ENCODE data around the gene SLC2A2. TPM values are rescaled to one million over a fixed set of nuclear protein-coding genes. Genes with fewer than 3 reads are reported as not detected.

Gene SLC2A2
- total and polyA plus RNA-seq, 4 donors = 160 to 506 (median 321) TPM

DNA sequence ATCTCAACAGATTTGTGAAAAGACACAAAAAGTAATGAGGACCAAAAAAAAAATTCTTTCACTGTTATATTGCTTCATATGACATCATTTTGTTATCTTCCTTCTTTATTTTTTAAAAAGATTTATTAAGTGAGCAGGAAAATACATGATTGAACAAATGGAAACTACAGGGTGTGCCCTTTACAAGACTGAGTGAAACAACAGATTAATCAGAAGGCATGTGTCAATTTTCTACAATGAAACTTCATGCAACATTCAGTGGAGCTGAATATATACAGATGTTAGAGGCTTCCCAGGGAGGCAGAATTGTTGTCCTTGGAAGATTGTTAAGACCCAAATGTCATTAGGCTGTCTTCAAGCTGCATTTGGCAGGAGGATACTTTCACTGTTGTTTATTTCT, 28.4 kb upstream of the SLC2A2 start:
- no peak for DNase-seq (ENCODE audit: low spot score)

GRCh38 chr3:171054231-171054630, 27.7 kb upstream of the SLC2A2 start:
- Histone ChIP-seq H3K27ac (ENCODE audit: low read depth in 1 of 2, low read length in 2 of 2) (no peak overlapping the region), H3K4me1 (ENCODE audit: control insufficient read depth in 4 of 4, insufficient read depth in 4 of 4, low read length in 3 of 4) (peaks cover 0 to 9% (median 3%) of the 10 kb centered on the region in 4 donors), H3K4me3 (ENCODE audit: low read depth in 1 of 3, low read length in 3 of 3) (no peak overlapping the region), H3K9ac (ENCODE audit: low read depth in 1 of 2, low read length in 2 of 2) (no peak overlapping the region), H3K36me3 (ENCODE audit: control insufficient read depth in 4 of 4, insufficient read depth in 3 of 4, low read depth in 1 of 4, low read length in 3 of 4) (no peaks in the 10 kb centered on the region), H3K27me3 (ENCODE audit: control insufficient read depth in 4 of 4, insufficient read depth in 4 of 4, low read length in 3 of 4) (no peaks in the 10 kb centered on the region), H3K9me3 (ENCODE audit: control insufficient read depth in 4 of 4, low read length in 3 of 4) (no peaks in the 10 kb centered on the region)
- DNase-seq (ENCODE audit: low spot score) = no peak
- WGBS = 71% methylated on average over 1 of the region's 1 CpG
- TF ChIP-seq NR2F2 (IDR thresholded peaks at IDR 0.05) (no peak), RAD21 (IDR thresholded peaks at IDR 0.05) (no peak), FOXA2 (IDR thresholded peaks at IDR 0.05) (no peak), EGR1 (IDR thresholded peaks at IDR 0.05; ENCODE audit: low read depth in 2 of 2) (no peak), TAF1 (conservative IDR thresholded peaks at IDR 0.05) (no peak), GABPA (IDR thresholded peaks at IDR 0.05 in 1 of 2, conservative IDR thresholded peaks at IDR 0.05 in 1 of 2) (no peak), HNF4A (conservative IDR thresholded peaks at IDR 0.05) (no peak), FOXA1 (IDR thresholded peaks at IDR 0.05) (no peak), SP1 (IDR thresholded peaks at IDR 0.05) (no peak), HNF4G (IDR thresholded peaks at IDR 0.05) (no peak), JUND (IDR thresholded peaks at IDR 0.05) (no peak), ZBTB33 (IDR thresholded peaks at IDR 0.05) (no peak), RXRA (IDR thresholded peaks at IDR 0.05) (no peak), ATF3 (IDR thresholded peaks at IDR 0.05) (no peak), MAX (IDR thresholded peaks at IDR 0.05) (no peak), YY1 (IDR thresholded peaks at IDR 0.05) (no peak)
- TF ChIP-seq, protein P1, sequence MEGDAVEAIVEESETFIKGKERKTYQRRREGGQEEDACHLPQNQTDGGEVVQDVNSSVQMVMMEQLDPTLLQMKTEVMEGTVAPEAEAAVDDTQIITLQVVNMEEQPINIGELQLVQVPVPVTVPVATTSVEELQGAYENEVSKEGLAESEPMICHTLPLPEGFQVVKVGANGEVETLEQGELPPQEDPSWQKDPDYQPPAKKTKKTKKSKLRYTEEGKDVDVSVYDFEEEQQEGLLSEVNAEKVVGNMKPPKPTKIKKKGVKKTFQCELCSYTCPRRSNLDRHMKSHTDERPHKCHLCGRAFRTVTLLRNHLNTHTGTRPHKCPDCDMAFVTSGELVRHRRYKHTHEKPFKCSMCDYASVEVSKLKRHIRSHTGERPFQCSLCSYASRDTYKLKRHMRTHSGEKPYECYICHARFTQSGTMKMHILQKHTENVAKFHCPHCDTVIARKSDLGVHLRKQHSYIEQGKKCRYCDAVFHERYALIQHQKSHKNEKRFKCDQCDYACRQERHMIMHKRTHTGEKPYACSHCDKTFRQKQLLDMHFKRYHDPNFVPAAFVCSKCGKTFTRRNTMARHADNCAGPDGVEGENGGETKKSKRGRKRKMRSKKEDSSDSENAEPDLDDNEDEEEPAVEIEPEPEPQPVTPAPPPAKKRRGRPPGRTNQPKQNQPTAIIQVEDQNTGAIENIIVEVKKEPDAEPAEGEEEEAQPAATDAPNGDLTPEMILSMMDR (IDR thresholded peaks at IDR 0.05; ENCODE audit: low read depth, low read length, missing input control) = no peak
- TF ChIP-seq, protein P2, sequence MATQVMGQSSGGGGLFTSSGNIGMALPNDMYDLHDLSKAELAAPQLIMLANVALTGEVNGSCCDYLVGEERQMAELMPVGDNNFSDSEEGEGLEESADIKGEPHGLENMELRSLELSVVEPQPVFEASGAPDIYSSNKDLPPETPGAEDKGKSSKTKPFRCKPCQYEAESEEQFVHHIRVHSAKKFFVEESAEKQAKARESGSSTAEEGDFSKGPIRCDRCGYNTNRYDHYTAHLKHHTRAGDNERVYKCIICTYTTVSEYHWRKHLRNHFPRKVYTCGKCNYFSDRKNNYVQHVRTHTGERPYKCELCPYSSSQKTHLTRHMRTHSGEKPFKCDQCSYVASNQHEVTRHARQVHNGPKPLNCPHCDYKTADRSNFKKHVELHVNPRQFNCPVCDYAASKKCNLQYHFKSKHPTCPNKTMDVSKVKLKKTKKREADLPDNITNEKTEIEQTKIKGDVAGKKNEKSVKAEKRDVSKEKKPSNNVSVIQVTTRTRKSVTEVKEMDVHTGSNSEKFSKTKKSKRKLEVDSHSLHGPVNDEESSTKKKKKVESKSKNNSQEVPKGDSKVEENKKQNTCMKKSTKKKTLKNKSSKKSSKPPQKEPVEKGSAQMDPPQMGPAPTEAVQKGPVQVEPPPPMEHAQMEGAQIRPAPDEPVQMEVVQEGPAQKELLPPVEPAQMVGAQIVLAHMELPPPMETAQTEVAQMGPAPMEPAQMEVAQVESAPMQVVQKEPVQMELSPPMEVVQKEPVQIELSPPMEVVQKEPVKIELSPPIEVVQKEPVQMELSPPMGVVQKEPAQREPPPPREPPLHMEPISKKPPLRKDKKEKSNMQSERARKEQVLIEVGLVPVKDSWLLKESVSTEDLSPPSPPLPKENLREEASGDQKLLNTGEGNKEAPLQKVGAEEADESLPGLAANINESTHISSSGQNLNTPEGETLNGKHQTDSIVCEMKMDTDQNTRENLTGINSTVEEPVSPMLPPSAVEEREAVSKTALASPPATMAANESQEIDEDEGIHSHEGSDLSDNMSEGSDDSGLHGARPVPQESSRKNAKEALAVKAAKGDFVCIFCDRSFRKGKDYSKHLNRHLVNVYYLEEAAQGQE (IDR thresholded peaks at IDR 0.05) = no peak

More for the DNA sequence above, 28.4 kb upstream of the SLC2A2 start:
- Histone ChIP-seq H3K9ac (ENCODE audit: low read depth in 1 of 2, low read length in 2 of 2) (no peak overlapping the region), H3K9me3 (ENCODE audit: control insufficient read depth in 4 of 4, low read length in 3 of 4) (no peaks in the 10 kb centered on the region), H3K27me3 (ENCODE audit: control insufficient read depth in 4 of 4, insufficient read depth in 4 of 4, low read length in 3 of 4) (no peaks in the 10 kb centered on the region), H3K36me3 (ENCODE audit: control insufficient read depth in 4 of 4, insufficient read depth in 3 of 4, low read depth in 1 of 4, low read length in 3 of 4) (no peaks in the 10 kb centered on the region), H3K4me3 (ENCODE audit: low read depth in 1 of 3, low read length in 3 of 3) (no peak overlapping the region), H3K27ac (ENCODE audit: low read depth in 1 of 2, low read length in 2 of 2) (no peak overlapping the region), H3K4me1 (ENCODE audit: control insufficient read depth in 4 of 4, insufficient read depth in 4 of 4, low read length in 3 of 4) (peaks cover 0 to 14% (median 4%) of the 10 kb centered on the region in 4 donors)
- TF ChIP-seq TAF1 (conservative IDR thresholded peaks at IDR 0.05) (no peak), YY1 (IDR thresholded peaks at IDR 0.05) (no peak)

Measured in liver (tissue), 9 donors.